Activated B cell treated with CpG ODN at 0.5 μM for 24 hours (primary cell): ENCODE measurements around the gene SMIM12. TPM values are rescaled to one million over a fixed set of nuclear protein-coding genes. Genes with fewer than 3 reads are reported as not detected.

Source experiments
- ATAC-seq: fragments of 200-7000 bp; cut with Tn5 transposase; one replicate; pipeline ENCODE4 v1.10.0; 2021; ENCODE audit warnings: low read depth, mild to moderate bottlenecking, moderate library complexity
- CTCF ChIA-PET: fragments of 350-600 bp; sonication (Branson Sonifier 250); formaldehyde crosslinking; loops from one replicate; lab custom pipeline; 2021; ENCODE audit warnings: antibody characterized with exemption; lab: Charles Lee
- POLR2A ChIA-PET: fragments of 350-600 bp; sonication (Branson Sonifier 250); formaldehyde crosslinking; loops from one replicate; lab custom pipeline; 2021; ENCODE audit warnings: antibody characterized with exemption; lab: Charles Lee
- DNase-seq: peaks from one replicate; pipeline ENCODE4 v3.0.0; 2022
- H3K27ac Mint-ChIP-seq: one replicate; pipeline ENCODE4 v1.8.0; 2020; ENCODE audit warnings: mixed read lengths
- H3K27me3 Mint-ChIP-seq: one replicate; pipeline ENCODE4 v1.8.0; 2021; ENCODE audit warnings: mixed read lengths
- H3K36me3 Mint-ChIP-seq: one replicate; pipeline ENCODE4 v1.8.0; 2021; ENCODE audit warnings: low read depth, mixed read lengths
- H3K4me1 Mint-ChIP-seq: one replicate; pipeline ENCODE4 v1.8.0; 2021; ENCODE audit warnings: mixed read lengths
- H3K4me3 Mint-ChIP-seq: one replicate; pipeline ENCODE4 v1.8.0; 2020; ENCODE audit warnings: mild to moderate bottlenecking, mixed read lengths
- H3K9me3 Mint-ChIP-seq: one replicate; pipeline ENCODE4 v1.8.0; 2020; ENCODE audit warnings: mixed read lengths
- intact Hi-C: fragments of 100-400 bp; cut with micrococcal nuclease; formaldehyde crosslinking; loops from one replicate; pipeline ENCODE4 v1.15.1; 2024
- total RNA-seq: library from RNA; stranded (reverse); gene quantifications from 2 replicates; pipeline ENCODE4 v1.2.3, GENCODE V29; 2022
- TF ChIP-seq, protein P1 (sequence below): fragments of 200-600 bp; IDR thresholded peaks from one replicate; pipeline ENCODE4 v1.8.0; 2022; ENCODE audit warnings: antibody characterized with exemption, mild to moderate bottlenecking

Gene SMIM12
- total RNA-seq, 1 donor from 2014 or later: 45.9 TPM

DNA sequence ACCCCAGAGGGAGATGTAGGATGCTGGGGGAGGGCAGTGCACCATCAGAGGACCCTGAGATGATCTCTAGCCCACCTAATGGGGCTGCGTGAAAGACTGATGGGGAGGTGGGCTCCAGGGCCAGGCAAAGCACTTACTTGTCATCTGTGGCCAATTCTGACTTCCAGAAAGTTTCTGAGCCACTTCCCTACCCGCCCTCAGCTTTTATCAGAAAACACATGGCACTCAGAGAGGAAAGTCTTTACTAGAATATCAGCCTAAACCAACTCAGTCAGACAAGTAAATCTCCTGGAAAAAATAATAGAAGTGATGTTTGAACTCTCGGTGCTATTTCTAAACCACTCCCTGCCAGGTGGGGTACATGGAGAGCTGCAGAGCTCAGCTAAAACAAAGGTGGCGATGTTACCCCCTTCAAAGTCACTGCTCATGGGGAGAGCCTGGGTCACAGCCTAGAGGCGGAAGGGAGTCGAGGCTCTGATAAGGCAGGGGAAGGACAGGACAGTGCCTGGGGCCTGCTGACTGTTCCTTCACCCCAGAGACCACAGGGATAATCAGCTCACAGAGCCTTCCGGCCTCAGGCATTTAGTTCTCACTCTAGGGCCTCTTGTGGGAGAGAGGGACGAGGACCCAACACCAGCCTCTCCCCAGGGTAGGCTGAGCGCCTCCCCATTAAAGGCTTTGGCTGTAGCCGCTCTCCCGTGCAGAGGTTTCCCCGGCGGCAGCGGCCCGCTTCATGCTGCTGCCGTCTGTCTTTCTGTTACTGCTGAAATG, 14.2 kb downstream of the SMIM12 start:
- no peak overlapping the region for H3K4me3 Mint-ChIP-seq
- H3K27ac Mint-ChIP-seq: no peak overlapping the region
- ChIA-PET CTCF (no interaction called here), POLR2A (no interaction called here)
- no peaks in the 10 kb centered on the region for H3K27me3 Mint-ChIP-seq
- peaks cover 24% of the 10 kb centered on the region for H3K36me3 Mint-ChIP-seq
- ATAC-seq (no peak), DNase-seq (no peak)
- no peaks in the 10 kb centered on the region for H3K9me3 Mint-ChIP-seq
- no peaks in the 10 kb centered on the region for H3K4me1 Mint-ChIP-seq
- TF ChIP-seq, protein P1, sequence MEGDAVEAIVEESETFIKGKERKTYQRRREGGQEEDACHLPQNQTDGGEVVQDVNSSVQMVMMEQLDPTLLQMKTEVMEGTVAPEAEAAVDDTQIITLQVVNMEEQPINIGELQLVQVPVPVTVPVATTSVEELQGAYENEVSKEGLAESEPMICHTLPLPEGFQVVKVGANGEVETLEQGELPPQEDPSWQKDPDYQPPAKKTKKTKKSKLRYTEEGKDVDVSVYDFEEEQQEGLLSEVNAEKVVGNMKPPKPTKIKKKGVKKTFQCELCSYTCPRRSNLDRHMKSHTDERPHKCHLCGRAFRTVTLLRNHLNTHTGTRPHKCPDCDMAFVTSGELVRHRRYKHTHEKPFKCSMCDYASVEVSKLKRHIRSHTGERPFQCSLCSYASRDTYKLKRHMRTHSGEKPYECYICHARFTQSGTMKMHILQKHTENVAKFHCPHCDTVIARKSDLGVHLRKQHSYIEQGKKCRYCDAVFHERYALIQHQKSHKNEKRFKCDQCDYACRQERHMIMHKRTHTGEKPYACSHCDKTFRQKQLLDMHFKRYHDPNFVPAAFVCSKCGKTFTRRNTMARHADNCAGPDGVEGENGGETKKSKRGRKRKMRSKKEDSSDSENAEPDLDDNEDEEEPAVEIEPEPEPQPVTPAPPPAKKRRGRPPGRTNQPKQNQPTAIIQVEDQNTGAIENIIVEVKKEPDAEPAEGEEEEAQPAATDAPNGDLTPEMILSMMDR: no peak
- intact Hi-C loops: no loop called here

DNA sequence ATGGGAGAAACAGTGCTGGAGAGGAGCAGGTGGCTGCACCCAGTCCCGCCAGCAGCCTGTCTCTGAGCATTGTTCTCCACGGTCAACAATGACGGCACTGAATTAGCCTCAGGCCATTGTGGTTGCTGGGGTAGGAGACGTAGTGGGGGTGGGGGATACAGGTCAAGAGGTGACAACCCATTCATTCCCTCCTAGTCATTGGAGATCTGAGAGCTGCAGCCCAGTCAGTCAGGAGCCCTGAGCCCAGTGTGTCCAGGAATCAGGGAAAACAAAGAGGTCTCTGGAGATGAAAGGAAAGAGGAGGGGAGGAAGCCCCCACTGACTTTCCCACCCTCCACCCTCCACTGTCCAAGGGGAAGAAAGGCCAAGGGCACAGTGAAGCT, 15.3 kb downstream of the SMIM12 start:
- no peaks in the 10 kb centered on the region for H3K4me1 Mint-ChIP-seq
- no peaks in the 10 kb centered on the region for H3K9me3 Mint-ChIP-seq
- H3K4me3 Mint-ChIP-seq: no peak overlapping the region
- intact Hi-C loops: no loop called here
- no peaks in the 10 kb centered on the region for H3K27me3 Mint-ChIP-seq
- ChIA-PET POLR2A (no interaction called here), CTCF (no interaction called here)
- H3K36me3 Mint-ChIP-seq: peaks cover 18% of the 10 kb centered on the region
- DNase-seq (no peak), ATAC-seq (no peak)
- TF ChIP-seq, protein P1: no peak
- H3K27ac Mint-ChIP-seq: no peak overlapping the region

DNA sequence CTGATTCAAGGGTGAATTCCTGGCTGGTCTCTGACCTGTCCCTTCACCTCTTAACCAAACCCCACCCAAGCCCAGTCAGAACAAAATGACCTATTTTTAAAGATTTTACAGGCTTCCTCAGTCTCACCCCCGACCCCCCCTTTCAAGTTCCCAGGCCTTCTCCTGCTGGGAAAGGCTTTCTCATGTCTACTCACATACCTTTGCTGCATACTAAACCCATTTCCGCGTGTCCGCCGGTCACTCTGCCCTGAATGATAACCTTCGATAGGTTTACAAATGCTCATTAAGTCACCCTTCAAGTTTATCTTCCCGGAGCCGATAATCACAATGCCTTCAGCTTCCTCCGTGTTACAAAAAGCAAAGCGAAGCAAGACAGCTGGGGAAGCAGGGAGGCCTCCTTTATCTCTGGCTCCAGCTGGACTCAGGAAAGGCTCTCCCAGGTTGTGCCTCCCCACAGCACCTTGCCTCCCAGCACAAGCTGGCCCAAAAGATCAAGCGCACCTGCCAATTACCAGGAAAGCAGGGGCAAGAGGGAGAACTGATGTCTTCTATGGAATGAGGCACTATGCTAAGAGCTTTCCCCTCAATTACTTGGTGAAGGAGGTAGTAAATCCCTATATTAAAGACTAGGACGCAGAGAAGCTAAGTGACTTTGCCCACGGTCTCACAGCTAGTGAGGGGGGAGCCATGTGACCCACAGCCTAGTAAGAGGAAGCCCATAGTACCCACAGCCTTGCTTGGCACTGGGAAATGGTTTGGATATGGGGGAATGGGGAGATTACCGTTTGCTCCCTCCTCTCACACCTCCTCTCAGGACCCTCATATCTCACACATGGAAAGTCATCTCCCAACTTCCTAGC, 15.9 kb downstream of the SMIM12 start:
- H3K4me3 Mint-ChIP-seq: no peak overlapping the region
- H3K9me3 Mint-ChIP-seq: no peaks in the 10 kb centered on the region
- ATAC-seq (no peak), DNase-seq (no peak)
- ChIA-PET POLR2A (no interaction called here), CTCF (no interaction called here)
- intact Hi-C loops: no loop called here
- H3K4me1 Mint-ChIP-seq: no peaks in the 10 kb centered on the region
- no peak overlapping the region for H3K27ac Mint-ChIP-seq
- H3K27me3 Mint-ChIP-seq: no peaks in the 10 kb centered on the region
- H3K36me3 Mint-ChIP-seq: peaks cover 15% of the 10 kb centered on the region
- TF ChIP-seq, protein P1: no peak

DNA sequence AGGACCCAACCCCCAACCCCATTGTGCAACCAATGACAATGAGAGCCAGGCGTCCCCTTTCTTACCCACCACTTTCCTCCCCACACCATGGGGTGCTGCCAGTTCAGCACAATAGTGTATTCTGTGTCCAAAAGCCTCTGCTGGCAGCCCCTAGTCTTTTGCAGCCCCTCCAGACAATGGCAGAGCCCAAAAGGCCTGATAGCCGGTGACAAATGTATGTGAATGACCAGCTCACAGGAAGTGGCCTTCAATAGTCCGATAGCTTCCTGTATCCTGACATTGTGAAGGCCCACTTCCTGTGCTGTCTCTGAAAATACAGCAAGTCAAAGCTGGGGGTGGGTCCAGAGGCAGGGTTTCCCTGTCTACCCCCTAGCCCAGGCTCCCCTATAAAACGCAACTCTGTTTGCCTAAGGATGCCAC, 16.6 kb downstream of the SMIM12 start:
- Mint-ChIP-seq H3K9me3 (no peaks in the 10 kb centered on the region), H3K27me3 (no peaks in the 10 kb centered on the region), H3K27ac (no peak overlapping the region), H3K4me1 (no peaks in the 10 kb centered on the region), H3K36me3 (peaks cover 9% of the 10 kb centered on the region), H3K4me3 (no peak overlapping the region)
- ATAC-seq (no peak), DNase-seq (no peak)
- ChIA-PET CTCF (no interaction called here), POLR2A (no interaction called here)
- intact Hi-C loops: no loop called here
- TF ChIP-seq, protein P1: no peak

DNA sequence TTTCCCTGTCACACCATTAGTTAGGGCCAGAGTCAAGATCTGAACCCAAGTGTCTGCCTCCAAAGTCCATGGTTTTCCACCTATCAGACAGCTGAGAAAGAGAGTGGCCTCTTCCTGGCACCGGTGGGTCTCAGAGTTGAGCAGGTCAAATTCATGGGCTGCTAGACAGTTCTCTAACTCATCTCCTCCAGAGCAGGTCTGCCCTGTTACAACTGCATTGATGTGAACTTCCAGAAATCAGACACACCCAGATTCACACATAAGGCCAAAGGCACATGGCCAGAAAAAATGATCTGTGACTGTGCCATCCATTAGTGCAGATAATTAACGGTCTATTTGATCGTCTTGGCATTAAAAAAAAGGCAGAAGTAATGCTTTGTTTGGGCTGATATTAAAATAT, 17.5 kb downstream of the SMIM12 start:
- DNase-seq (no peak), ATAC-seq (no peak)
- intact Hi-C loops: no loop called here
- Mint-ChIP-seq H3K27ac (no peak overlapping the region), H3K4me1 (no peaks in the 10 kb centered on the region), H3K36me3 (peaks cover 5% of the 10 kb centered on the region), H3K9me3 (no peaks in the 10 kb centered on the region), H3K4me3 (no peak overlapping the region), H3K27me3 (no peaks in the 10 kb centered on the region)
- TF ChIP-seq, protein P1: no peak
- POLR2A ChIA-PET: no interaction called here
- CTCF ChIA-PET: no interaction called here
